DND-41 (cell line): ENCODE data around the gene ATP1A3.

Experiments used
- CTCF ChIP-seq: IDR thresholded peaks from 2 replicates; pipeline ENCODE4 v1.5.1; 2012; ENCODE audit warnings: borderline replicate concordance, low read length, moderate library complexity, mild to moderate bottlenecking; ENCODE audit not compliant: poor library complexity, severe bottlenecking; ENCODE audit errors: extremely low read depth
- EZH2 ChIP-seq: IDR thresholded peaks from 3 replicates; pipeline ENCODE4 v1.6.1; 2012; ENCODE audit warnings: borderline replicate concordance, low read depth, mild to moderate bottlenecking, moderate library complexity, low read length, inconsistent platforms; ENCODE audit not compliant: severe bottlenecking

- no peak for TF ChIP-seq CTCF
- TF ChIP-seq EZH2 = no peak
Observed at GRCh38 chr19:41926028-41926762, 67.8 kb downstream of the ATP1A3 start.
